Measurements from ENCODE around the gene AQP11.
"Not testable (repeated sequence)": the region's sequence is repeated elsewhere in the genome, so short reads cannot be mapped to it uniquely, and the experiment has no call there.

AQP11 gene

DNA sequence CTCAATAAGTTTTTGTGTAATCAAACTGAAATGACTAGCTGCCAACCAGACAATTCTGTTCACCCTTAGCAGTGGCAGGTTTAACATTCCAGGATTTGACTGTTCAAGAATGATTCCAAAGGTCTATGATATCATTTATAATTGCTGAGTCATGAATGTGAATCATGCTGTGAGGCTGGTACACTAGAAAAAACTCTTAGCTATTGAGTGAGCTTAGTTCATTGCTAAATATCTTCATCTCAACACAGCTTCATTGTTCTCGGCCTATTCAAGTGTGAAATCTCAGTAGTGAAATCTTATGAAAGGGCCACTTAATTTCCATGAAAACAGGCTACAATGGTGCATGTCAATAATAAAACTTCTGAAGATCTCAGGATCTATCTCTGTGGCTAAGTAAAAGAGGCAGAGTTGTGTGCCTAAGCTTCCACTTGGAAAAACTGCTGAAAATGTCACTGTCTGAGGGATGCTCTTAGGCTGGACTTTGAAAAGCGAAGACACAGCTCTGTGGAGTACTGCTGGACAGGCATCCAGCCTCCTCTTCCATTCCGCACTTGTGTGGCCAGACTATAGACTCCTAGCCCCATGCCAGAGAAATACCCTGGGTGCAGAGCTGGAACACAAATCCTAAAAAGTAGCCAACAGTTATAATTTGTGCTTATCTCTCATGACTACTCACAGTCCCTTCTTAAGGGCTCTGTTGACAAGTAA is 12.8 kb downstream of the AQP11 start:
- no peak overlapping the region for H3K4me3 ChIP-seq (ENCODE audit: low read depth, low read length)
- TF ChIP-seq, protein P1, sequence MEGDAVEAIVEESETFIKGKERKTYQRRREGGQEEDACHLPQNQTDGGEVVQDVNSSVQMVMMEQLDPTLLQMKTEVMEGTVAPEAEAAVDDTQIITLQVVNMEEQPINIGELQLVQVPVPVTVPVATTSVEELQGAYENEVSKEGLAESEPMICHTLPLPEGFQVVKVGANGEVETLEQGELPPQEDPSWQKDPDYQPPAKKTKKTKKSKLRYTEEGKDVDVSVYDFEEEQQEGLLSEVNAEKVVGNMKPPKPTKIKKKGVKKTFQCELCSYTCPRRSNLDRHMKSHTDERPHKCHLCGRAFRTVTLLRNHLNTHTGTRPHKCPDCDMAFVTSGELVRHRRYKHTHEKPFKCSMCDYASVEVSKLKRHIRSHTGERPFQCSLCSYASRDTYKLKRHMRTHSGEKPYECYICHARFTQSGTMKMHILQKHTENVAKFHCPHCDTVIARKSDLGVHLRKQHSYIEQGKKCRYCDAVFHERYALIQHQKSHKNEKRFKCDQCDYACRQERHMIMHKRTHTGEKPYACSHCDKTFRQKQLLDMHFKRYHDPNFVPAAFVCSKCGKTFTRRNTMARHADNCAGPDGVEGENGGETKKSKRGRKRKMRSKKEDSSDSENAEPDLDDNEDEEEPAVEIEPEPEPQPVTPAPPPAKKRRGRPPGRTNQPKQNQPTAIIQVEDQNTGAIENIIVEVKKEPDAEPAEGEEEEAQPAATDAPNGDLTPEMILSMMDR (IDR thresholded peaks at IDR 0.05; ENCODE audit: low read depth, low read length): no peak

DNA sequence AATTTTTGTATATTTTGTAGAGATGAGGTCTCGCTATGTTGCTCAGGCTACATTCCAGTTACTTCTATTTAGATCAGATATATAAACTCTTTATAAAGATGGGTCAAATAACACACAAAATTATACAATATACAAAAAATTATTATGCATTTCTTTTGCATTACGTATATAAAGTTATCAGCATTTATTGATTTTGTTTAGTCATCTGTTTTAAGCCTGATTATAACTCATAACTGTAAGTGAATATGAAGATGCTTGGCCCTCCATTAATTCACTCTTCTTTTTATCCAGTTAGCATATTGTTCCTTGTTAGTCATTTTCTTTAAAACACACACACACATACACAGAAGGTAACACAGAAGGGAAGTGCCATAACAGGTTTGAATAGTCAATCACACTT is 14.5 kb downstream of the AQP11 start:
- TF ChIP-seq, protein P1 (IDR thresholded peaks at IDR 0.05; ENCODE audit: low read depth, low read length): no peak
- no peak overlapping the region for H3K4me3 ChIP-seq (ENCODE audit: low read depth, low read length)

DNA sequence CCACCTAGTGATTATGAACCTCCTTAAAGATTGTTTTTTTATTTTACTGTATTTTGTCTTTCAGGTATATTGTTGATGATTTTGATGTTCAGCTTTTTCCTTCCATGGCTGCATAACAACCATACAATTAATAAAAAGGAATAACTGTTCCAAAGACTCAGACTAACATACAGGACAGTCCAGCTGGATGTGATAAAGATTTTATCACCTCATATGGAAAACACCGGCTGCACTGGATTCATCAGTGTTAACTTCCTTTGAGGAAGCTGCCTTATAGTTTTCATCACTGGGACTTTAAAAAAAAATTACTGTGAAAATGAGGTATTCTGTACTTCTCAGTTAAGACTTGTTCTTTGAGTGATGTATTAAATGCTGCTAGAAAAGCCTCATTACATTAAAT is 19.5 kb downstream of the AQP11 start:
- TF ChIP-seq, protein P1 (IDR thresholded peaks at IDR 0.05; ENCODE audit: low read depth, low read length): no peak
- H3K4me3 ChIP-seq (ENCODE audit: low read depth, low read length): no peak overlapping the region

DNA sequence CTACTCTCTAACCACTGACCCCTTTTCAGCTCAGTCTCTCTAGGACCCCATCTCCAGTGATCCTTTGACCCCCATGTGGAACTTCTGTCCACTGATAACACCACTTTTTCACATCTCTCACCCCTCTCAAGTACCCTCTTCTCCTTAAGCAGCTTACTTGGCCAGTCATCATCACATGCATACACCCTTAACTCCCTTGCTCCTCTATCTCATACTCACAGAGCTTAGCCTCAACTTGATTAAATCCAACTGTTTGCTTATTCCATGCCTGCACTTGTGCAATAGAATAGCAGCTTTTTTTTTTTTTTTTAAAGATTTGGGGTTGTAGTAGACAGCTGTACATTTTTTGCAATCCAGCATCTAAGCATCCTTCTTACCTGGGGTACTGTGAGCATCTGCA is 22.2 kb downstream of the AQP11 start:
- TF ChIP-seq, protein P1 (IDR thresholded peaks at IDR 0.05; ENCODE audit: low read depth, low read length): no peak
- H3K4me3 ChIP-seq (ENCODE audit: low read depth, low read length): no peak overlapping the region

DNA sequence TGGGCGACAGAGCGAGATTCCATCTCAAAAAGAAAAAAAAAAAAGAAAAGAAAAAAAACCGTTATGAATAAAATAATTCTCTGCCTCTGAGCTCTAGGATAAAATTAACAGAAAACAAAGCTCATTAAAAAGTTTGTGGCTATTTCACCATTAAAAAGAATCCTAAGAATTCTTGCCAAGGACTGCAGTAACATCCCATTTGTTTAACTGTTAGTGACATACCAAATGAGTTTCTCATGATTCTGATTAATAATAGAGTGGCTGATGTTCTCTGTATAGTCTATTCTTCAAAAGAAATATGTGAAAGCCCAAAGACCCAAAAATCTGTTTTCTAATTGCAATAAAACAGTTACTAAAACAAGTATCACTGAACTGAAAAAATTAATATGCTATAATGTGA is 28.1 kb downstream of the AQP11 start:
- H3K4me3 ChIP-seq (ENCODE audit: low read depth, low read length): no peak overlapping the region
- TF ChIP-seq, protein P1 (IDR thresholded peaks at IDR 0.05; ENCODE audit: low read depth, low read length): no peak

DNA sequence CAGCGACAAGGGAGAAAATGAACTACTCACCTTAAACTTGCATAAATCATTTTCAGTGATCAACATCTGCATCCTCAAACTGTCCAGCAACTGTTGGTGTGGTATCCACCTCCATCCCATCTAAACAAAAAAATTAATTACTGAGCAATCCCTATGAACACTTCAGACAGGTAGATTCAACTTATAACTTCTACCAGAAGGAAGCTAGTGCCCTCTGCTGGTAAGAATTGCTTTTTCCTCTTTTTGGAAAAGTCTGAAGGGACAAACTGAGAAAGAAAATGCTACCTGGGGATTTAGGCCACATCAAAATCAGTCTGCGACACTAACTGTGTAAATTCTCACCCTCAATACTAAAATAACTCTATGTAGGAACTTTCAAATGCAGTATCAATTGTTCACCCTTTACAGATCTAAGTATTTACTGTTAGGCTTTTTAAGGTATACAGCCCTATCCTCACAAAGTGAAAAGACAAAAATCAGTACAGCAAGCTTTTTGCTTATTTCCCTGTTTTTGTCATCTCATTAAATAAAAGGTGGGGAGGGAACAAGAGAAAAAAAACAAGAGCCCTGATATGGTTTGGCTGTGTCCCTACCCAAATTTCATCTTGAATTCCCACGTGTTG is 29.9 kb downstream of the AQP11 start:
- TF ChIP-seq, protein P1 (IDR thresholded peaks at IDR 0.05; ENCODE audit: low read depth, low read length): peak; percentile 52; the same call in 1 of the 2 replicates
- no peak overlapping the region for H3K4me3 ChIP-seq (ENCODE audit: low read depth, low read length)

DNA sequence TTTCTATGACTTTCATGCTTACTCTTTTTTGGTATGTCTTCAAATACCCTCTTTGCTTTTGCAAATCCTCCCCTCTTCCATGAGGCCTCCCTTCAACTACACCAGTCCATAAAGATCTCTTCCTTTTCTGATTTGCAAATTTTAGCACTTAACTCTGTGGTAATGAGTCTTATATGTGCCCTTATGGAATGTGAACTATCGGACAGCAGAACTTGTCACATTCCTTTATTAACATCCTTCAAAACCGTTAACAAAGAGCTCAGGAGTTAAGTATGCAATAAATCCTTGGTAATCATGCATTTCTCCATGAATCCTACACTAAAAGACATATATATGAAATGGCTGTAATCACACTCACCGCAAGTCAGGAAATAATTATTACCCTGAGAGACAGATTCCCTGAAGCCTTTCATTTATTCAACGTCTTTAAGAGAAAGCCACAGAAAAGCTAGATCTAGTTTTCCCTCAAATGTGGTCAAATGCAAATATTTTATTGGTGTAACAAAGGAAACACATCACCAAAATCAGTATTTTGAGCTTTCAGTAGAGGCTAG is 40.5 kb downstream of the AQP11 start:
- no peak overlapping the region for H3K4me3 ChIP-seq (ENCODE audit: low read depth, low read length)
- TF ChIP-seq, protein P1 (IDR thresholded peaks at IDR 0.05; ENCODE audit: low read depth, low read length): no peak

DNA sequence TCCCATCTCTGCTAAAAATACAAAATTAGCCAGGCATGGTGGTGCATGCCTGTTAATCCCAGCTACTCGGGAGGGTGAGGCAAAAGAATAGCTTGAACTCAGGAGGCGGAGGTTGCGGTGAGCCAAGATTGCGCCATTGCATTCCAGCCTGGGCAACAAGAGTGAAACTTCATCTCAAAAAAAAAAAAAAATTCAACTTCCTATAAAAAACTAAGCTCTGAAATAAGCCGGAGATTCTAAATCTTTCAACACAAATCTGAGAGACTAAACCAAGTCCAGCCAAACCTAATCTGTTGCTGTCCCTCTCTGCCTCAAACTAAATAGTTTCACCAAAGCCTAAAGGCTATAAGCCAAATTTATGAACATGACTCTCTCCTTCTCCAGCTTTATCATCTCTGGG is 44.2 kb downstream of the AQP11 start:
- not testable (repeated sequence) for H3K4me3 ChIP-seq (ENCODE audit: low read depth, low read length)
